IMR-90 (cell line): ENCODE measurements around the gene APOBR. TPM values are rescaled to one million over a fixed set of nuclear protein-coding genes. Genes with fewer than 3 reads are reported as not detected.

ENCODE experiments used
- ATAC-seq: fragments of 200-7000 bp; cut with Tn5 transposase; 2 replicates; pipeline ENCODE4 v1.9.1; 2020; ENCODE audit warnings: low read depth, mild to moderate bottlenecking, moderate library complexity
- BruUV-seq: library from RNA; stranded (reverse); fragments of 400-500 nt; replicated peaks from 2 replicates; lab custom pipeline; 2021; lab: Mats Ljungman, UMichigan
- CTCF ChIA-PET: fragments of 300-600 bp; formaldehyde crosslinking; extraction: SDS; loops from one replicate; lab custom pipeline; 2021; ENCODE audit warnings: antibody characterized with exemption; lab: Yijun Ruan, JAX
- POLR2A ChIA-PET: fragments of 300-600 bp; sonication (Branson Sonifier 250); formaldehyde crosslinking; loops from one replicate; lab custom pipeline; 2022; ENCODE audit warnings: antibody characterized with exemption; ENCODE audit not compliant: unreplicated experiment; lab: Charles Lee
- DNase-seq: peaks from one replicate; pipeline ENCODE4 v3.0.0; 2013
- H2AFZ ChIP-seq: replicated peaks from 2 replicates; pipeline ENCODE3; 2013; ENCODE audit warnings: low read length, mild to moderate bottlenecking; ENCODE audit not compliant: poor library complexity
- H2AK5ac ChIP-seq: 2 replicates; pipeline ENCODE4 v1.6.1; 2013; ENCODE audit warnings: low read depth, low read length, inconsistent platforms
- H2AK9ac ChIP-seq: replicated peaks from 2 replicates; pipeline ENCODE3; 2013; ENCODE audit warnings: mild to moderate bottlenecking, low read depth, low read length, moderate library complexity; ENCODE audit not compliant: poor library complexity
- H2BK120ac ChIP-seq: 2 replicates; pipeline ENCODE4 v1.6.1; 2013; ENCODE audit warnings: low read depth, low read length, inconsistent platforms
- H2BK15ac ChIP-seq: 3 replicates; pipeline ENCODE4 v1.6.1; 2013; ENCODE audit warnings: low read depth, low read length, inconsistent platforms
- H2BK20ac ChIP-seq: 2 replicates; pipeline ENCODE4 v1.6.1; 2013; ENCODE audit warnings: low read depth, mild to moderate bottlenecking, inconsistent platforms, low read length, moderate library complexity
- H2BK5ac ChIP-seq: 2 replicates; pipeline ENCODE4 v1.6.1; 2013; ENCODE audit warnings: mild to moderate bottlenecking, low read depth, low read length, inconsistent platforms; ENCODE audit not compliant: poor library complexity, severe bottlenecking
- H3K14ac ChIP-seq: replicated peaks from 2 replicates; pipeline ENCODE4 v1.6.1; 2013; ENCODE audit warnings: low read depth, low read length, inconsistent platforms
- H3K18ac ChIP-seq: 2 replicates; pipeline ENCODE4 v1.6.1; 2013; ENCODE audit warnings: low read depth, low read length, control low read depth
- H3K23ac ChIP-seq: 2 replicates; pipeline ENCODE4 v1.6.1; 2013; ENCODE audit warnings: low read depth, low read length, inconsistent platforms
- H3K27ac ChIP-seq: 2 replicates; pipeline ENCODE4 v1.5.1; 2013; ENCODE audit warnings: mild to moderate bottlenecking, control low read depth, low read length; ENCODE audit not compliant: insufficient read depth
- H3K27me3 ChIP-seq: 2 replicates; pipeline ENCODE4 v1.6.1; 2013; ENCODE audit warnings: low read length; ENCODE audit not compliant: control insufficient read depth, insufficient read depth
- H3K36me3 ChIP-seq: 2 replicates; pipeline ENCODE4 v1.6.1; 2013; ENCODE audit warnings: low read length, mixed read lengths; ENCODE audit not compliant: control insufficient read depth, insufficient read depth
- H3K4ac ChIP-seq: 2 replicates; pipeline ENCODE4 v1.6.1; 2013; ENCODE audit warnings: low read depth, low read length, inconsistent platforms
- H3K4me1 ChIP-seq: 2 replicates; pipeline ENCODE4 v1.6.1; 2013; ENCODE audit warnings: low read length, mixed read lengths; ENCODE audit not compliant: control insufficient read depth, insufficient read depth
- H3K4me2 ChIP-seq: 2 replicates; pipeline ENCODE4 v1.6.1; 2013; ENCODE audit warnings: low read depth, mild to moderate bottlenecking, control low read depth, low read length, moderate library complexity
- H3K4me3 ChIP-seq: 2 replicates; pipeline ENCODE4 v1.5.1; 2013; ENCODE audit warnings: low read depth, mild to moderate bottlenecking, control low read depth, low read length, moderate library complexity; ENCODE audit not compliant: insufficient read depth
- H3K56ac ChIP-seq: 2 replicates; pipeline ENCODE4 v1.6.1; 2013; ENCODE audit warnings: low read length, inconsistent platforms; ENCODE audit not compliant: insufficient read depth; ENCODE audit errors: extremely low read depth
- H3K79me1 ChIP-seq, 2 experiments: 2 replicates each; pipeline ENCODE4 v1.6.1; 2013; ENCODE audit warnings: low read length in 2 of 2, inconsistent platforms in 1 of 2, low read depth in 1 of 2
- H3K9ac ChIP-seq: 2 replicates; pipeline ENCODE4 v1.6.1; 2013; ENCODE audit warnings: low read depth, low read length, control low read depth
- H3K9me1 ChIP-seq: 2 replicates; pipeline ENCODE4 v1.6.1; 2013; ENCODE audit warnings: low read length, inconsistent platforms; ENCODE audit not compliant: insufficient read depth
- H3K9me3 ChIP-seq: 2 replicates; pipeline ENCODE4 v1.6.1; 2013; ENCODE audit warnings: low read length; ENCODE audit not compliant: control insufficient read depth, insufficient read depth
- H4K20me1 ChIP-seq: 2 replicates; pipeline ENCODE4 v1.6.1; 2013; ENCODE audit warnings: low read length, inconsistent platforms; ENCODE audit not compliant: insufficient read depth
- H4K5ac ChIP-seq: 2 replicates; pipeline ENCODE4 v1.6.1; 2013; ENCODE audit warnings: mild to moderate bottlenecking, low read depth, low read length, control low read depth
- H4K8ac ChIP-seq, 2 experiments: 2 replicates each; pipeline ENCODE4 v1.6.1; 2013; ENCODE audit warnings: low read depth in 2 of 2, low read length in 2 of 2, control low read depth in 1 of 2, inconsistent platforms in 1 of 2
- H4K91ac ChIP-seq: 2 replicates; pipeline ENCODE4 v1.6.1; 2013; ENCODE audit warnings: low read depth, low read length, inconsistent platforms; ENCODE audit not compliant: insufficient read depth
- BHLHE40 ChIP-seq: fragments of 150-350 bp; IDR thresholded peaks from 2 replicates; pipeline ENCODE4 v1.6.1; 2016; ENCODE audit warnings: mild to moderate bottlenecking, low read depth, low read length
- CEBPB ChIP-seq: IDR thresholded peaks from 2 replicates; pipeline ENCODE4 v1.6.1; 2012; ENCODE audit warnings: low read depth, low read length, improper control_type of control experiment
- CHD1 ChIP-seq: IDR thresholded peaks from 2 replicates; pipeline ENCODE4 v1.6.1; 2012; ENCODE audit warnings: low read depth, low read length, improper control_type of control experiment
- CTCF ChIP-seq: conservative IDR thresholded peaks from 2 replicates; pipeline ENCODE4 v1.5.1; 2012; ENCODE audit warnings: mild to moderate bottlenecking, low read depth, low read length, improper control_type of control experiment
- ELK1 ChIP-seq: fragments of 150-350 bp; IDR thresholded peaks from 2 replicates; pipeline ENCODE4 v1.6.1; 2016; ENCODE audit warnings: low read depth, mild to moderate bottlenecking, low read length, moderate library complexity, borderline replicate concordance
- FOS ChIP-seq: fragments of 150-350 bp; IDR thresholded peaks from 2 replicates; pipeline ENCODE4 v1.6.1; 2016; ENCODE audit warnings: low read depth, low read length
- MAFK ChIP-seq: IDR thresholded peaks from 2 replicates; pipeline ENCODE4 v1.6.1; 2012; ENCODE audit warnings: low read depth, low read length, improper control_type of control experiment
- MAZ ChIP-seq: IDR thresholded peaks from 2 replicates; pipeline ENCODE4 v1.6.1; 2012; ENCODE audit warnings: low read depth, mild to moderate bottlenecking, low read length, improper control_type of control experiment, moderate library complexity, borderline replicate concordance
- MXI1 ChIP-seq: IDR thresholded peaks from 2 replicates; pipeline ENCODE4 v1.6.1; 2012; ENCODE audit warnings: low read depth, mild to moderate bottlenecking, low read length, moderate library complexity, borderline replicate concordance
- NFE2L2 ChIP-seq: fragments of 150-350 bp; IDR thresholded peaks from 2 replicates; pipeline ENCODE4 v1.6.1; 2016; ENCODE audit warnings: low read depth, mild to moderate bottlenecking, low read length
- POLR2A ChIP-seq: IDR thresholded peaks from 2 replicates; pipeline ENCODE4 v1.6.1; 2012; ENCODE audit warnings: mild to moderate bottlenecking, low read depth, low read length
- RAD21 ChIP-seq: IDR thresholded peaks from 2 replicates; pipeline ENCODE4 v1.6.1; 2012; ENCODE audit warnings: low read length, improper control_type of control experiment
- RCOR1 ChIP-seq: IDR thresholded peaks from 2 replicates; pipeline ENCODE4 v1.6.1; 2012; ENCODE audit warnings: mild to moderate bottlenecking, low read length, improper control_type of control experiment; ENCODE audit not compliant: insufficient replicate concordance
- RFX5 ChIP-seq: IDR thresholded peaks from 2 replicates; pipeline ENCODE4 v1.8.0; 2012; ENCODE audit warnings: low read depth, mild to moderate bottlenecking, low read length, moderate library complexity
- SMC3 ChIP-seq: fragments of 150-350 bp; IDR thresholded peaks from 2 replicates; pipeline ENCODE4 v1.6.1; 2016; ENCODE audit warnings: low read depth, mild to moderate bottlenecking, antibody characterized with exemption, low read length, moderate library complexity
- USF2 ChIP-seq: fragments of 150-350 bp; IDR thresholded peaks from 2 replicates; pipeline ENCODE4 v1.6.1; 2017; ENCODE audit warnings: mild to moderate bottlenecking, antibody characterized with exemption, low read length, low read depth
- WGBS, 2 experiments: methylation state at CpG; one replicate each; pipeline versions ENCODE4 v1.1.5 to v1.1.7; 2013; ENCODE audit warnings: missing lambda C conversion rate in 2 of 2; ENCODE audit not compliant: insufficient read length in 1 of 2; ENCODE audit errors: extremely low coverage in 2 of 2; 5-methylcytosine and 5-hydroxymethylcytosine counted together
- dilution Hi-C: fragments of 300-500 bp; cut with HindIII; formaldehyde crosslinking; loops from one replicate; pipeline ENCODE4 v1.14.3; 2018; ENCODE audit warnings: low sequenced_read_pairs; ENCODE audit not compliant: unreplicated experiment
- in situ Hi-C: fragments of 300-500 bp; cut with MboI; formaldehyde crosslinking; loops from 3 replicates; pipeline ENCODE4 v1.14.3; 2019; ENCODE audit warnings: low sequenced_read_pairs, inconsistent platforms, mixed read lengths
- intact Hi-C: fragments of 100-400 bp; cut with micrococcal nuclease; formaldehyde crosslinking; loops from 2 replicates; pipeline ENCODE4 v1.10.0; 2022
- polyA plus RNA-seq, 3 experiments: library from polyadenylated mRNA; depleted of rRNA; stranded (reverse); fragments of >200 nt; gene quantifications; 2 replicates each; pipeline ENCODE4 v1.2.3, GENCODE V29; 2012; ENCODE audit warnings: low replicate concordance in 1 of 3
- total RNA-seq: library from RNA; depleted of rRNA; stranded (reverse); fragments of >200 nt; gene quantifications from 2 replicates; pipeline ENCODE4 v1.2.3, GENCODE V29; 2012

APOBR gene
- total and polyA plus RNA-seq, 2 of the 4 experiments (the other 2 are of a cell fraction), result not detected

- Histone ChIP-seq H3K9ac (no peak overlapping the region), H3K14ac (no peak overlapping the region), H2BK120ac (no peak overlapping the region), H3K27me3 (no peaks in the 10 kb centered on the region), H3K9me3 (no peaks in the 10 kb centered on the region), H3K4me2 (no peak overlapping the region), H4K91ac (no peak overlapping the region), H2BK15ac (no peak overlapping the region), H3K18ac (no peak overlapping the region), H2BK20ac (no peak overlapping the region), H3K36me3 (peaks cover 20% of the 10 kb centered on the region), H2AK5ac (no peak overlapping the region), H4K5ac (no peak overlapping the region), H2BK5ac (no peak overlapping the region), H4K20me1 (no peaks in the 10 kb centered on the region), H2AK9ac (no peak overlapping the region), H3K4me1 (no peaks in the 10 kb centered on the region), H3K27ac (no peak overlapping the region), H3K4ac (no peak overlapping the region), H2AFZ (no peak overlapping the region), H3K4me3 (no peak overlapping the region), H3K79me1 (no peaks in the 10 kb centered on the region), H4K8ac (no peak overlapping the region), H3K56ac (no peak overlapping the region), H3K23ac (no peak overlapping the region), H3K9me1 (0 out of 2 replicates have a peak, but pooled peaks cover 3% of the 10 kb centered on the region)
- in situ Hi-C loops (no loop called here), intact Hi-C loops (no loop called here), dilution Hi-C loops (no loop called here)
- DNase-seq (no peak), ATAC-seq (no peak)
- ChIA-PET CTCF (no interaction called here), POLR2A (no interaction called here)
- no TSS peak for BruUV-seq
- TF ChIP-seq CEBPB, result no peak
- TF ChIP-seq CTCF, result no peak
- TF ChIP-seq RCOR1, result no peak
- no peak for TF ChIP-seq POLR2A
- TF ChIP-seq NFE2L2, result no peak
- no peak for TF ChIP-seq MAFK
- no peak for TF ChIP-seq ELK1
- TF ChIP-seq MAZ, result no peak
- no peak for TF ChIP-seq RFX5
- no peak for TF ChIP-seq FOS
- no peak for TF ChIP-seq USF2
- no peak for TF ChIP-seq MXI1
- no peak for TF ChIP-seq CHD1
- TF ChIP-seq RAD21, result no peak
- TF ChIP-seq BHLHE40, result no peak
- TF ChIP-seq SMC3, result no peak
- no CpG with 5 or more reads among the region's 2 CpGs for WGBS, 2 experiments
Measured at GRCh38 chr16:28475221-28475620, 19.2 kb upstream of the APOBR start.
